Lung (tissue), 12 donors: ENCODE data around the gene GRID1. TPM values are rescaled to one million over a fixed set of nuclear protein-coding genes. Genes with fewer than 3 reads are reported as not detected.

Experiments
- ATAC-seq: fragments of 200-7000 bp; cut with Tn5 transposase; one replicate; pipeline ENCODE4 v1.9.1; 2020; ENCODE audit warnings: moderate number of reproducible peaks; ENCODE audit not compliant: insufficient read depth, low FRiP score
- DNase-seq, 3 donors: peaks; one replicate each; pipeline ENCODE4 v3.0.0-alpha.2; 2013 to 2017
- H3K27ac ChIP-seq, 2 donors: one replicate each; pipeline ENCODE4 v1.5.1; 2013; ENCODE audit warnings: mild to moderate bottlenecking in 2 of 2, moderate library complexity in 2 of 2, control low read depth in 1 of 2, inconsistent platforms in 1 of 2, low read depth in 1 of 2, low read length in 1 of 2
- H3K27me3 ChIP-seq, 3 donors: one replicate each; pipeline ENCODE4 v1.5.1; 2013; ENCODE audit warnings: low read length in 2 of 3; ENCODE audit not compliant: control insufficient read depth in 3 of 3, insufficient read depth in 3 of 3
- H3K36me3 ChIP-seq, 4 donors: one replicate each; pipeline ENCODE4 v1.5.1; 2013; ENCODE audit warnings: low read length in 4 of 4, mild to moderate bottlenecking in 1 of 4, moderate library complexity in 1 of 4; ENCODE audit not compliant: control insufficient read depth in 4 of 4, insufficient read depth in 4 of 4
- H3K4me1 ChIP-seq, 5 donors: one replicate each; pipeline ENCODE4 v1.5.1; 2013; ENCODE audit warnings: low read length in 5 of 5, mild to moderate bottlenecking in 2 of 5, moderate library complexity in 1 of 5; ENCODE audit not compliant: control insufficient read depth in 5 of 5, insufficient read depth in 5 of 5
- H3K4me3 ChIP-seq: one replicate; pipeline ENCODE4 v1.5.1; 2013; ENCODE audit warnings: mild to moderate bottlenecking, control low read depth, moderate library complexity
- H3K9ac ChIP-seq, 2 donors: one replicate each; pipeline ENCODE4 v1.5.1; 2013; ENCODE audit warnings: low read length in 2 of 2, control low read depth in 1 of 2; ENCODE audit not compliant: insufficient read depth in 1 of 2
- H3K9me3 ChIP-seq, 4 donors: one replicate each; pipeline ENCODE4 v1.5.1; 2013; ENCODE audit warnings: low read length in 3 of 4, mild to moderate bottlenecking in 1 of 4, moderate library complexity in 1 of 4; ENCODE audit not compliant: control insufficient read depth in 4 of 4, insufficient read depth in 3 of 4
- CTCF ChIP-seq: IDR thresholded peaks from 2 replicates; pipeline ENCODE4 v1.5.1; 2012; ENCODE audit warnings: mild to moderate bottlenecking; ENCODE audit errors: control extremely low read depth, extremely low read depth
- WGBS, 2 donors: extraction: QIAGEN DNeasy Blood & Tissue Kit; methylation state at CpG; one replicate each; pipeline ENCODE4 v1.1.7; 2013; 5-methylcytosine and 5-hydroxymethylcytosine counted together
- polyA plus RNA-seq, 2 donors: library from polyadenylated mRNA; stranded (reverse); fragments of 200-250 nt; gene quantifications; one replicate each; pipeline ENCODE4 v1.2.1, GENCODE V29; 2013
- total RNA-seq, 2 donors: library from RNA; depleted of rRNA in 1 of 2; stranded (reverse); fragments of >200 nt in 1 of 2; gene quantifications; one replicate each; pipeline ENCODE4 v1.2.1, GENCODE V29; 2014 to 2021
- donor health status: control.
- donor health status: control.
- donor health status: Bipolar disorder and iron deficiency.
- donor health status: healthy.
- donor health status: DM: yes; HTN: yes; CAD: no.

GRID1 gene
- total and polyA plus RNA-seq, 4 donors = 1.1 to 3.6 (median 2.2) TPM

GRCh38 chr10:86211691-86212390 is 154.8 kb downstream of the GRID1 start:
- peaks cover 0 to 8% (median 0%) of the 10 kb centered on the region in 3 donors for H3K27me3 ChIP-seq
- no peak overlapping the region for H3K4me3 ChIP-seq
- H3K36me3 ChIP-seq = no peaks in the 10 kb centered on the region
- no peak overlapping the region for H3K27ac ChIP-seq
- no peaks in the 10 kb centered on the region for H3K4me1 ChIP-seq
- TF ChIP-seq CTCF = no peak
- no peaks in the 10 kb centered on the region for H3K9me3 ChIP-seq
- 76 to 84% methylated on average over 8 of the region's 8 CpGs for WGBS, 2 donors
- H3K9ac ChIP-seq = no peak overlapping the region
- no peak for DNase-seq
- ATAC-seq = no peak

GRCh38 chr10:86210416-86210815 is 156.2 kb downstream of the GRID1 start:
- no peaks in the 10 kb centered on the region for H3K4me1 ChIP-seq
- no peak for DNase-seq
- WGBS, 2 donors = 83 to 85% methylated on average over 10 of the region's 10 CpGs

GRCh38 chr10:86209726-86210125 is 156.9 kb downstream of the GRID1 start:
- no peak for DNase-seq

More at GRCh38 chr10:86210416-86210815, 156.2 kb downstream of the GRID1 start:
- Histone ChIP-seq H3K27ac (no peak overlapping the region), H3K27me3 (peaks cover 0 to 8% (median 0%) of the 10 kb centered on the region in 3 donors), H3K9ac (no peak overlapping the region), H3K9me3 (no peaks in the 10 kb centered on the region), H3K4me3 (no peak overlapping the region), H3K36me3 (no peaks in the 10 kb centered on the region)
- ATAC-seq = no peak
- no peak for TF ChIP-seq CTCF

More at GRCh38 chr10:86209726-86210125, 156.9 kb downstream of the GRID1 start:
- no peak for ATAC-seq
- WGBS, 2 donors = 89 to 90% methylated on average over 1 of the region's 1 CpG
- no peak overlapping the region for H3K4me3 ChIP-seq
- no peaks in the 10 kb centered on the region for H3K36me3 ChIP-seq
- peaks cover 0 to 8% (median 0%) of the 10 kb centered on the region in 3 donors for H3K27me3 ChIP-seq
- no peak overlapping the region for H3K27ac ChIP-seq
- no peak overlapping the region for H3K9ac ChIP-seq
- no peak for TF ChIP-seq CTCF
- H3K4me1 ChIP-seq = no peaks in the 10 kb centered on the region
- H3K9me3 ChIP-seq = no peaks in the 10 kb centered on the region
